ENCODE results near the gene KCNK1. TPM values are rescaled to one million over a fixed set of nuclear protein-coding genes. Genes with fewer than 3 reads are reported as not detected.

The KCNK1 gene
- total and polyA plus RNA-seq, 2 of the 13 experiments (the other 11 are each of a cell fraction or from before 2014, with no cell fraction given) = not detected

GRCh38 chr1:233656687-233657086 is 42.8 kb downstream of the KCNK1 start (continued):
- no peak for TF ChIP-seq RORA (CRISPR knock-in tag; IDR thresholded peaks at IDR 0.05)
- TF ChIP-seq ZNF235 (CRISPR knock-in tag; IDR thresholded peaks at IDR 0.05; ENCODE audit: borderline replicate concordance) = no peak
- no peak for TF ChIP-seq CCAR2 (optimal IDR thresholded peaks at IDR 0.05; ENCODE audit: low read depth, low read length)
- no peak for TF ChIP-seq CREBL2 (CRISPR knock-in tag; IDR thresholded peaks at IDR 0.05; ENCODE audit: borderline replicate concordance)
- TF ChIP-seq SP4 (CRISPR knock-in tag; IDR thresholded peaks at IDR 0.05) = no peak

- Histone ChIP-seq H3K27me3 (ENCODE audit: control insufficient read depth in 1 of 2, insufficient read depth in 2 of 2, low read length in 2 of 2) (no peaks in the 10 kb centered on the region), H4K20me1 (ENCODE audit: insufficient read depth, low read length) (no peaks in the 10 kb centered on the region), H3K27ac (ENCODE audit: extremely low read length, insufficient read depth, low read length) (no peak overlapping the region), H2AFZ (ENCODE audit: low read length) (no peak overlapping the region), H3K36me3 (replicated peaks in 1 of 2; ENCODE audit: control insufficient read depth in 1 of 2, insufficient read depth in 2 of 2, low read length in 2 of 2) (no peaks in the 10 kb centered on the region), H3K9me3 (ENCODE audit: low read length) (no peaks in the 10 kb centered on the region), H3K9ac (ENCODE audit: insufficient read depth, low read depth, low read length) (no peak overlapping the region), H3K4me2 (ENCODE audit: low read depth, low read length) (no peak overlapping the region), H3K4me1 (ENCODE audit: insufficient read depth, low read length) (no peaks in the 10 kb centered on the region), H3K4me3 (replicated peaks in 1 of 3; ENCODE audit: insufficient read depth in 1 of 3, low read depth in 2 of 3, low read length in 3 of 3) (no peak overlapping the region), H3K79me2 (ENCODE audit: insufficient read depth, low read length) (no peaks in the 10 kb centered on the region)
- ATAC-seq = no peak
- in situ Hi-C loops (cut with HindIII; ENCODE audit: extremely low pct_ligation_motif_present, low pct_unique_long_range_greater_than_20kb) (no loop called here), intact Hi-C loops (cut with micrococcal nuclease; ENCODE audit: unreplicated experiment) (no loop called here)
- ChIA-PET CTCF (ENCODE audit: low intra/inter-chr PET ratio, low total read pairs) (no interaction called here), POLR2A (no interaction called here)
- no TSS peak for BruUV-seq (replicated peaks)
- no peak for FAIRE-seq
- 3% methylated on average over 2 of the region's 2 CpGs for WGBS (ENCODE audit: low lambda C conversion rate)
- DNase-seq (ENCODE audit: low spot score) = no peak
- no peak for TF ChIP-seq ZNF720 (CRISPR knock-in tag; IDR thresholded peaks at IDR 0.05)
- no peak for TF ChIP-seq CREB1 (IDR thresholded peaks at IDR 0.05)
- TF ChIP-seq CREB1 (CRISPR knock-in tag; IDR thresholded peaks at IDR 0.05) = no peak
- no peak for TF ChIP-seq ARID4A (CRISPR knock-in tag; IDR thresholded peaks at IDR 0.05; ENCODE audit: borderline replicate concordance)
- TF ChIP-seq STAT6 (CRISPR knock-in tag; IDR thresholded peaks at IDR 0.05; ENCODE audit: borderline replicate concordance) = no peak
- TF ChIP-seq SAFB2 (CRISPR knock-in tag; IDR thresholded peaks at IDR 0.05; ENCODE audit: borderline replicate concordance, low read depth) = no peak
- no peak for TF ChIP-seq MED1 (CRISPR knock-in tag; IDR thresholded peaks at IDR 0.05)
- TF ChIP-seq ZNF781 (CRISPR knock-in tag; IDR thresholded peaks at IDR 0.05; ENCODE audit: borderline replicate concordance, not compliant biosample characterization) = no peak
- no peak for TF ChIP-seq PHF8 (CRISPR knock-in tag; IDR thresholded peaks at IDR 0.05)
- TF ChIP-seq MEIS1 (CRISPR knock-in tag; IDR thresholded peaks at IDR 0.05; ENCODE audit: borderline replicate concordance) = no peak
Measured at GRCh38 chr1:233657466-233657865, 43.6 kb downstream of the KCNK1 start.
